ENCODE data around the gene GFAP.

Gene GFAP

DNA sequence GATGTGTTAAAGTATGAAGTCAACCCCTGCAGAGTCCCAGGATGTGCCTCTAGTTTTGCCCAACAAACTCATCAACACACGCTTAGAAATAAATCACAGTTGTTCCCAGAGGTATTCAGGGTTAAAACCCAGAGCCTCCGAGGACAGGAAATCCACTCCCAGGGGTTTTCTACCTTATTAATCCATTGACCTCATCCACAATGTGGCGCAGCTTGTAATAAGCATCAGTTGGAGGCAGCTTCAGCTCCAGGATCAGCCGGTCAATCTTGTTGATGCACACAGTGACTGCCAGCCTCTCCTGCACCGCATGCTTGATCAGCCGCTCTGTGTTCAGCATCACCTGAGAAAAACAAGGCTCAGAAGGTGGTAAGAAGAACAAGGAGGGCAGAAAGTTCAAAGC lies 39.5 kb downstream of the GFAP start:
- DNase-seq (ENCODE audit: low spot score in 2 of 2) = no peak
- no peak for ATAC-seq
- no peaks in the 10 kb centered on the region for H3K4me1 Mint-ChIP-seq
- no peak overlapping the region for H3K4me3 Mint-ChIP-seq
- H3K27ac Mint-ChIP-seq = no peak overlapping the region
- H3K36me3 Mint-ChIP-seq = peaks cover 100% of the 10 kb centered on the region
- H3K9me3 Mint-ChIP-seq = no peaks in the 10 kb centered on the region

GRCh38 chr17:44872131-44872768 lies 43.0 kb downstream of the GFAP start:
- H3K4me3 Mint-ChIP-seq = no peak overlapping the region
- no peaks in the 10 kb centered on the region for H3K9me3 Mint-ChIP-seq
- ATAC-seq (no peak), DNase-seq (ENCODE audit: low spot score in 2 of 2) (no peak)
- peaks cover 100% of the 10 kb centered on the region for H3K36me3 Mint-ChIP-seq
- peak overlapping the region; percentile 50 for H3K27ac Mint-ChIP-seq
- no peaks in the 10 kb centered on the region for H3K4me1 Mint-ChIP-seq

GRCh38 chr17:44871556-44871955 lies 43.7 kb downstream of the GFAP start:
- Mint-ChIP-seq H3K4me3 (no peak overlapping the region), H3K36me3 (peaks cover 100% of the 10 kb centered on the region), H3K4me1 (no peaks in the 10 kb centered on the region), H3K9me3 (no peaks in the 10 kb centered on the region), H3K27ac (peak overlapping the region; percentile 50)
- DNase-seq (ENCODE audit: low spot score in 2 of 2) (no peak), ATAC-seq (no peak)

DNA sequence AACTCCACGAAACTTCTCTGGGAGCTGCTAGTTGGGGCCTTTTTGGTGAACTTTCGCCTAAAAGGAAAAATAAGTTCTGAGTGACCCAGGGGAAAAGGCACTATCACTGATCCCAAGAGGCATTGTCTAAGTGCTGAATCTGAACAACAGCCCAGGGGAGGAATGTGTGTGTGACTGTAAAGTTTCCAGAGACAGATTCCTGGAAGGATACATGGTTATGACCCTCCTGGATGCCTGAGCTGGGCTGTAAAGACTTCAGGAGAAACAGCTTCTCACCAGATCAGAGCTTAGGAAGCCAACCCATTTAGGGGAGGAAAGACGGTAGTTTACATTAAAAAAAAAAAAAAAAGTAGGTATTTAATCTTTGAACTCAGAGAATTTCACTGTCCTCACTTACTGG lies 47.5 kb downstream of the GFAP start:
- Mint-ChIP-seq H3K4me3 (no peak overlapping the region), H3K9me3 (no peaks in the 10 kb centered on the region), H3K4me1 (no peaks in the 10 kb centered on the region), H3K36me3 (peaks cover 100% of the 10 kb centered on the region), H3K27ac (peak overlapping the region; percentile 60)
- ATAC-seq = no peak
- no peak for DNase-seq (ENCODE audit: low spot score in 2 of 2)

GRCh38 chr17:44865931-44866330 lies 49.4 kb downstream of the GFAP start:
- no peak for DNase-seq (ENCODE audit: low spot score in 2 of 2)

DNA sequence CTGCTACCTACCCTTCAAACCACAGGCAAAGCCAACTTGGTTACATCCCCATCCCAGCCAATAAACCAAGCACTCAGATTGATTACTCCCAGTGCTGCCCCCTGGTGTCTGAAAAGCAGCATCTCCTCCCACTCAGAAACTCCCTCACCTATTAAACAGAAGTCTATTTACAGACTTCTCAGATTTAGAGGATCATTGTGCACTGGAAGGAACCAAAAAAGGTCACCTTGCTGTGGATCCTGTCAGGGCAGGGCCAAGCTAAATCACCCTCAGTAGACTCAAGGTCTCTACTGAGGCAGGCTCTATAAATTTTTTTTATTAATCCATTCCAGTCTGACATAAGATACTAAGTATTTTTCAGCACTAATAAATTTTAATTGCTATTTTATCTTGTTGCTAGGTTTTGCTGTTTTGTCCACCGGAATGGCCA lies 50.1 kb downstream of the GFAP start:
- peaks cover 100% of the 10 kb centered on the region for H3K36me3 Mint-ChIP-seq
- no peaks in the 10 kb centered on the region for H3K4me1 Mint-ChIP-seq
- H3K27ac Mint-ChIP-seq = no peak overlapping the region
- no peak overlapping the region for H3K4me3 Mint-ChIP-seq
- DNase-seq (ENCODE audit: low spot score in 2 of 2) = peak; percentile 53 to 76
- peak; percentile 69 for ATAC-seq
- H3K9me3 Mint-ChIP-seq = no peaks in the 10 kb centered on the region

More at GRCh38 chr17:44865931-44866330, 49.4 kb downstream of the GFAP start:
- no peaks in the 10 kb centered on the region for H3K4me1 Mint-ChIP-seq
- H3K4me3 Mint-ChIP-seq = no peak overlapping the region
- ATAC-seq = no peak
- peaks cover 100% of the 10 kb centered on the region for H3K36me3 Mint-ChIP-seq
- no peaks in the 10 kb centered on the region for H3K9me3 Mint-ChIP-seq
- H3K27ac Mint-ChIP-seq = no peak overlapping the region

- Mint-ChIP-seq H3K36me3 (peaks cover 100% of the 10 kb centered on the region), H3K27ac (no peak overlapping the region), H3K4me3 (no peak overlapping the region), H3K4me1 (no peaks in the 10 kb centered on the region), H3K9me3 (no peaks in the 10 kb centered on the region)
- DNase-seq (ENCODE audit: low spot score in 2 of 2) (no peak), ATAC-seq (no peak)
Measured at GRCh38 chr17:44864831-44865230, 50.5 kb downstream of the GFAP start.

- Mint-ChIP-seq H3K27ac (no peak overlapping the region), H3K9me3 (no peaks in the 10 kb centered on the region), H3K4me1 (no peaks in the 10 kb centered on the region), H3K4me3 (no peak overlapping the region), H3K36me3 (peaks cover 100% of the 10 kb centered on the region)
- DNase-seq (ENCODE audit: low spot score in 2 of 2) (no peak), ATAC-seq (no peak)
Measured at GRCh38 chr17:44863061-44863918, 52.0 kb downstream of the GFAP start.

DNA sequence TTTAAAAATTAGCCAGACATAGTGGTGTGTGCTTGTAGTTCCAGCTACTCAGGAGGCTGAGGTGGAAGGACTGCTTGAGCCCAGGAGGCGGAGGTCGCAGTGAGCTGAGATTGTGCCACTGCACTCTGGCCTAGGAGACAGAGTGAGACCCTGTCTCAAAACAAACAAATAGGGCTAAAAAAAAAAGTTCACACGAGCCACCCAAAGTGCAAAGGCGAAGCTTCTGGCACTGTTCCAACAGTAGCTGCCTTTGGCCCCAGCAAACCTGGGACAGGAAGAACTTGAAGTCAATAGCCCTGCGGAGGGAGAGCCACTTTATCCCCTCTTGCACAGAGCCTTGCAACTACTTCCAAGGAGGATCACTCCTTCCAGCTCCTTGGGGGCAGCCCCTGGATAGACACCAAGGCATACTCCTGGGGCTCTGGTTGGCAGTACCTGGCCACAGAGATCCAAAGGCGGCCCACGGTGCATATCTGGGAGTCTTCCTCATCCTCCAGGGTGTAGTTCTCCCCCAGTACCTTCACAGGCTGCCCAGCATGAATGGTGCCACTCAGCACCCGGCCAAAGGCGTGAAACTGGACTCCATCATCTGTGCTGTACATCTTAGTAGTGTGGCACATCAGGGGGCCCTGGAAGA lies 52.9 kb downstream of the GFAP start:
- Mint-ChIP-seq H3K36me3 (peaks cover 100% of the 10 kb centered on the region), H3K9me3 (no peaks in the 10 kb centered on the region), H3K4me3 (no peak overlapping the region), H3K4me1 (no peaks in the 10 kb centered on the region), H3K27ac (no peak overlapping the region)
- ATAC-seq = no peak
- no peak for DNase-seq (ENCODE audit: low spot score in 2 of 2)

DNA sequence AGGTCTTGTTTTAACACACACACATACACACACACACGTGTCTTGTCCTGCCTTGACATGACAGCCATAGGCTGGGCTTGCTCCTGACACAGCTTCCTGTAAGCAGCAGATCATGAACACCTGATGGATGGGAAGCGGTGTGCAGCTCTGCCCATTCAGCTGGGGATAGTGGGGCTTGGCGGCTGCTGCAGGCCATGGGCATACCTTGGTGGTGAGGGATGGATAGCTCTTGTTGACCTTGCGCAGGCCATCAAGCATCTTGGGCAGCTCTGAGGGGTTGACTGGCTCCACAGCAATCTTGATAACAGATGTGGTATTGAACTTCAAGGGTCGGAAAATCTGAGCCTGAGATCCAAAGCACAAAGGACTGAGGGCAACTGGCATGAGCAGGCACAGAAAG lies 55.6 kb downstream of the GFAP start:
- DNase-seq (ENCODE audit: low spot score in 2 of 2) = no peak
- no peaks in the 10 kb centered on the region for H3K4me1 Mint-ChIP-seq
- no peak overlapping the region for H3K4me3 Mint-ChIP-seq
- no peak overlapping the region for H3K27ac Mint-ChIP-seq
- H3K9me3 Mint-ChIP-seq = no peaks in the 10 kb centered on the region
- H3K36me3 Mint-ChIP-seq = peaks cover 100% of the 10 kb centered on the region
- no peak for ATAC-seq

DNA sequence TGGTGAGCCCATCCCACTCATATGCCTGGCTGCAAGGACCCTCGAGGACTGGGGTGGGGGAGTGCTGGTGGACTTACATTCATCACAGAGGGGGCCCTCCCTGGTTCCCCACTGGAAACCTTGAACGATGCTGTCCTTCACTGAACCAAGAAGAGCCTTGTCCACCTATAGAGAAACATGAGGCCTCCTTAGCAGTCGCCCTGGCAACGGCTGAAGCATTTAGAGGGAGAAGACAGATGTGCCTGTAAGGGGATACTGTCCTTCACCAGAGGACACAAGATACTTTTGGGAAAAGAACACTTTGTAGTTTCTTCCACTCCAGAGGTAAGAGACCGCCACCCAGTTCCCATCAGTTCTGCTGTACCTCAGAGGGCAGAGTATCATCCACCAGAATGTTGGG lies 61.1 kb downstream of the GFAP start:
- Mint-ChIP-seq H3K4me3 (no peak overlapping the region), H3K9me3 (no peaks in the 10 kb centered on the region), H3K36me3 (peaks cover 95% of the 10 kb centered on the region), H3K27ac (peak overlapping the region; percentile 67), H3K4me1 (no peaks in the 10 kb centered on the region)
- ATAC-seq (no peak), DNase-seq (ENCODE audit: low spot score in 2 of 2) (no peak)
